Left cardiac atrium (tissue), 4 donors: Measurements from ENCODE around the gene CST3. TPM values are rescaled to one million over a fixed set of nuclear protein-coding genes. Genes with fewer than 3 reads are reported as not detected.
"Not testable (repeated sequence)": the region's sequence is repeated elsewhere in the genome, so short reads cannot be mapped to it uniquely, and the experiment has no call there.

Experiments
- ATAC-seq, 2 donors: fragments of 200-7000 bp; cut with Tn5 transposase; one replicate each; pipeline ENCODE4 v1.9.1; 2020; ENCODE audit warnings: mild to moderate bottlenecking in 2 of 2, moderate library complexity in 2 of 2
- DNase-seq: peaks from one replicate; pipeline ENCODE4 v3.0.0-alpha.2; 2020
- intact Hi-C, 2 donors: fragments of 100-400 bp; cut with DNase I; formaldehyde crosslinking; loops; one replicate each; pipeline versions ENCODE4 v1.14.1 to v1.15.1; 2022 to 2023
- long read RNA-seq: library from polyadenylated mRNA; unstranded; transcript quantifications from one replicate; pipeline ENCODE4 v2.0.0, GENCODE V29; 2021
- total RNA-seq, 2 donors: library from RNA; stranded (reverse); fragmentation: NEBNext Ultra II Directional; extraction: Animal tissue kit (Norgen Biotek cat#: 25700); gene quantifications; one replicate each; pipeline ENCODE4 v1.2.1, GENCODE V29; 2021
- donor health status: DM: no; HTN: yes; CAD: no.
- donor health status: DM: no; HTN: yes; CAD: no; lungs with severe emphysema.
- donor health status: DM: yes; HTN: yes; CAD: no.
- donor health status: Dilated cardiomyopathy.

Gene CST3
- 1,000 to 10,000 TPM in 1 of 2 donors, 100 to 1,000 TPM in 1; 940 to 1,205 TPM for total RNA-seq
- long read RNA-seq, transcript CST3-201 (3 exons, 873 nt), result major isoform, 136 of 142 reads
- long read RNA-seq, partial matches to known transcripts, result 3 of 142 reads
- long read RNA-seq, other reads (novel, unspliced or antisense), result 2 of 142 reads

- intact Hi-C loops, result loop anchor here in 1 of 2 donors (10.0 kb wide), 1 partner anchor 273 kb away; the partner anchor contains the start of gene GZF1
- DNase-seq (peak; percentile 94), ATAC-seq (peak; percentile 85 to 91)
Observed at GRCh38 chr20:23637282-23638221, at the start of gene CST3. TSS of gene CST3 (minus strand) at chr20:23637955. CDS start at chr20:23637862, 93 bp downstream.

DNA sequence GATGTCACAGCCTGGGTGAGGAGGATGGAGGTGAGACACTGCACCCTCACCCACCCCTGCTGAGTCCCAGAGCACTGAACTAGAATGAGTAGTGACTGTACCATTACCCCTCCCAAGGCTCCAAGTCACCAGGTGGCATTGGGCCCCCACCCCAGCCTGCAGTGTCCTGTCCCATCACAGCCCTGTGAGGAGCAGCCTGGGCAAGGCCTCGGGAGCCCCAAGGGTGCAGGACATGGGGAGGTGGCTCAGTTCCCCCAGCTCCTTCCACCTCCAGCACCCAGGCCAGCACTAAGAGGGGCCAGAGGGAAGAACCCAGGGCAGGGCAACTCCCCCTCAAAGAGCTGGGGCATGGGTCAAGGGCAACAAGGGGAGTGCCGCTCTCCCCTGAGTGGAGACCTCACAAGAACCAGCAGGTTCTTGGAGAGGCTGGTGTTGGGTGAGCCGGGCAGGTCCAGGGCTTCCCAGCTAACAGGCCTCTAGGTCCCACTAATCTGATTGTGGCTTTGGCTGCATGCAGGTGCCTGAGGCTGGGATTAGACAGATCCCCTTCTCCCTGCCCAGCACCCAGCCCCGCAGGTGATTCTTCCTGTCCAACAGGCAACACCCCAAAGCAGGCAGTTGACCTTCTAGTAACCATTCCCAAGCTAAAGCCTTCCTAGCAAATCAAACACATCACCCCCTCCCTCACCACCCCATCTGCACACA, 48.4 kb upstream of the CST3 start:
- ATAC-seq, result no peak
- intact Hi-C loops, result no loop called here
- DNase-seq, result no peak

DNA sequence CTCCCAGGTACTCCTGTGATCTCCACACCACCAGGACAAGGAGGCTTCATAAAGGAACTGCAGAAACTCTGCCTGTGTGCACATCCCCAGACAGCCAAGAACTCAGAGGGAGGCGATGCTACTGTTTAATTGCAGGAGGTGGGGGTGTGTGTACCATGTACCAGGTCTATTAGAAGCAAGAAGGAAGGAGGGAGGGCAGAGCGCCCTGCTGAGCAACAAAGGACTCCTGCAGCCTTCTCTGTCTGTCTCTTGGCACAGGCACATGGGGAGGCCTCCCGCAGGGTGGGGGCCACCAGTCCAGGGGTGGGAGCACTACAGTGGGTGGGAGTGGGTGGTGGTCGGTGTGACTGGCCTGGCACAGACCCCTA, 47.8 kb upstream of the CST3 start:
- intact Hi-C loops, DNase-seq, ATAC-seq: not testable (repeated sequence)

- intact Hi-C loops, result no loop called here
- no peak for DNase-seq
- no peak for ATAC-seq
Observed at GRCh38 chr20:23684261-23684660, 46.5 kb upstream of the CST3 start.

- intact Hi-C loops, result no loop called here
- DNase-seq (no peak), ATAC-seq (no peak)
Observed at GRCh38 chr20:23683807-23684206, 46.1 kb upstream of the CST3 start.

DNA sequence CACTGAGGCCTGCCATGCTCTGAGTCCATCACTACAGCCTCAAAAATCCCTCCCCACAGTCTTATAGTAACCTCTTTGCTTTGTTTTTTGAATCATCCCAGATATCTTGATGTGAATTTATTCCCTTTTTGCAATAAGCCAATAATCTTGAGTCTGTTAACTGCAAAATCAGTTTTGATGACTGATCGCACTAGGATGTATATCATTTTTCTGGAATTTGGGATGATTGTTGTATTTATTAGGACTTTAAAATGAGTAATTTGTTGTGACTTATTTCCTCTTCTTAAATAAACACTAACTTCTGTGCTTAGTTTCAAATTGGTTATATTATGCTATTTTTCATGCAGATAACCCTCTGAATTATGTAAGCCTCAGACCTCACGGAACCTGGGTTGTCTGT, 45.5 kb upstream of the CST3 start:
- DNase-seq, result no peak
- intact Hi-C loops, result no loop called here
- no peak for ATAC-seq

- intact Hi-C loops, result no loop called here
- DNase-seq (peak; percentile 50), ATAC-seq (peak; percentile 38 to 89)
Observed at GRCh38 chr20:23680146-23680545, 42.4 kb upstream of the CST3 start.

DNA sequence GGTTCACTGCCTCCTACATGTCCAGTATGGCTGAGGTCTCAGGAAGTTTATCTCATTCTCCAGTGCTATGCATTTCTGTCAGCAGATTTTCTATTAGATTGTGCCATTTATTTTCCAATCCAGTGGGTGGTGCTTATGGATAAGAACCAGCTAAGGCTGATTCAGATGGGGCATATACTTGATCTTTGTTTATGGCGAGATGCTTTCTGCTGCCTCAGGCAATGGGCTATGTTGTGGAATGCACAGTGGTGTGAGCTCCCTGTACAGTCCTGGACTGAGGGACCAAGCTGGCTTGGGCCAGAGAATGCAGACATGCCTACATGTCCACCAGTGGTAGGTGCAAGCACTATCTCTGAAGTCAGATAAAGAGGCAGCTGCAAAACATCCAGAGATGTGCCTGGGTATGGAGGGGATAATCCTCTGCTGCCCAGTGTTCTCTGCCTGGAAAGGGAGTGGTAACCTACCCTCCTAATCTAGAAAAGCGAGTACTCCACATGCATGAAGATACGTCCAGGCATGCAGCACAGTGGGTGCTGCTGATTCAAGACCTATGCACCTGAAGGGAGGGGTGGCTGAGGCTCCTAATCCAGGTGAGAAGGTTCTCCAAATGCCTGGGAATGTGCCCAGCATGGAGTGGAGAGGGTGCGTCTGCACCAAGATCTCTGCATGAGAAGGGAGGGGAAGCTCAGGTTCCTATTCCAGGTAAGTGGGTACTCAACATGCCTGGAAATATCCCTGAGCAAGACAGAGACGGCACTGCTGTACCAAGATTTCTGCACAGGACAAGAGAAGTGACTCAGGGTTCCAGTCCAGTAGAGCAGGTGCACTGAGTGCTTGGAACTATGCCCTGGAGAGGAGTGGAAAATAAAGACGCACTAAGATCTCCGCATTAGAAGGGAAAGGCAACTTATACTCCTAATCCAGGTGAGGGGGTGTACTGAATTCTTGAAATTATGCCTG, 41.7 kb upstream of the CST3 start:
- DNase-seq, result no peak
- intact Hi-C loops, result no loop called here
- no peak for ATAC-seq

GRCh38 chr20:23673209-23673608, 35.5 kb upstream of the CST3 start:
- ATAC-seq, result no peak
- no peak for DNase-seq
- intact Hi-C loops, result no loop called here

DNA sequence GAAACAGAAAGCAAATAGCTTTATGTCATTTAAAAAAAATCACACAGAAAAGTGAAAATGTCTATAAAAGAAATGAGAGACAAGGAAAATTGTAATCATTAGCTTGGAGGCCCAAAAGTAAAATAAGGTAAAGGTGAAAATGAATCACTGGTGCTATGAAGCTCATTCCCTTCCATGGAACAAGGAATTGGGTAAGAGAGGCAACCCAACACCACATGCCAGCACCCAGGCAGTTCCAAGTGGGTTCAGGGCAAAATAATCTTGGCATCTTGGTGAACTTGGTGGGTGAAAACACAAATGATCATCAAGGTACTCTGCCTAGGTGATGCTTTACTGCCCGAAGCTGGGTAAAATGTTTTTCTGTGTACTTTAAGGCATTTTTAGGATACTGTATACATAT, 34.4 kb upstream of the CST3 start:
- peak in 1 of 2 donors; percentile 44 for ATAC-seq
- no peak for DNase-seq
- intact Hi-C loops, result no loop called here

GRCh38 chr20:23671479-23671878, 33.7 kb upstream of the CST3 start:
- DNase-seq (no peak), ATAC-seq (no peak)
- intact Hi-C loops, result no loop called here

GRCh38 chr20:23670361-23670760, 32.6 kb upstream of the CST3 start:
- ATAC-seq (no peak), DNase-seq (no peak)
- intact Hi-C loops, result no loop called here

DNA sequence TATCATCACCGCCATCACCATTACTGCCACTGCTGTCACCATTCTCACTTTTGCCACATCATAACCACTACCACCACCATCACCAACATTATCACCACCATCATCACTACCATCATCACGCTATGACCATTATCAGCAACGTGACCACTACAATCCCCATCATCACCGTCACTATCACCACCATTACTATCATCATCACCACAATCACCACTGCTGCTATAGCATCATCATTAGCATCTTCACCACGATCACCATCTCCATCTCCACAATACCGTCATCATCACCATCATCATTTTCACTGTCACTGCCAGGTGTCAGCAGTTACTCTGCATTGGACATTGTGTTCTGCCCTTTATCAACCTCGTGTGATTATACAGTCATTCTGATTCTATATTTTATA, 32.1 kb upstream of the CST3 start:
- intact Hi-C loops, result no loop called here
- no peak for ATAC-seq

DNA sequence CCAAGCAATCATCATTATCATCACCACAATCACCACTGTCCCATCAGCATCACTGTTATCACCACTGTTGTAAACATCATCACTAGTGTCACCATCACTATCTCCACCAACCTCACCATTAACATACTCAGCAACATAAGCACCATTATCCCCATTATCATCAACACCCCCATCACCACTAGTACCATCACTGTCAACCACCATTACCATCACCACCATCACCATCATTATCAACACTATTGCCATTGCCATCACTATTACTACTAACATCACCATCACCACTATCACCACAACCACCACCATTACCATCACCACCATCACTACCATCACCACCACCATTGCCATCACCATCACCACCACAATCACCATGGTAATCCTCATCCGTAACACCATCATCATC, 31.6 kb upstream of the CST3 start:
- ATAC-seq, result no peak
- DNase-seq, result no peak
- intact Hi-C loops, result no loop called here

More for the DNA sequence above, 32.1 kb upstream of the CST3 start:
- no peak for DNase-seq

DNA sequence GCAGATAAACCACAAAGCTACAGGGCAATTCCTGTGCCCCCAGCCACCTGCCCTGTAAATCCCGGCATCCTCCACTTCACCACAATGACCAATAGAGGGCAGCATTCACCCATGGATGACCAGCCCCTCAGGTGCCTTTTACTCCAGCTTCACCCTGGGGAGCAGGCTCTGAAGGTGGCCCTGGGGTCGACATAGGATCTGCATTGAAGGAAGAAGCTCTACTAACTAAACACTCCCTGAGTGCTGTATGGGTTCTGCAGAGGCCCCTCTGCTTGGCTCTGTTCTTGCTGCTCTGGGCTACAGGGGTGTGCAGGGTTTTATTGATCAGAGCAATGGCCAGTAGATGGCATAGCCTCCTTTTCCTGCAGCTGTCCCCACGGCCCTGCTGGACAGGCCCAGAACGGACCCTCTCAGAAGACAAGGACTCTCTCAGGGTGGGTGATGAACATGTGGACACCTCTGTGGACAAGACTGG, 30.8 kb upstream of the CST3 start:
- no peak for DNase-seq

DNA sequence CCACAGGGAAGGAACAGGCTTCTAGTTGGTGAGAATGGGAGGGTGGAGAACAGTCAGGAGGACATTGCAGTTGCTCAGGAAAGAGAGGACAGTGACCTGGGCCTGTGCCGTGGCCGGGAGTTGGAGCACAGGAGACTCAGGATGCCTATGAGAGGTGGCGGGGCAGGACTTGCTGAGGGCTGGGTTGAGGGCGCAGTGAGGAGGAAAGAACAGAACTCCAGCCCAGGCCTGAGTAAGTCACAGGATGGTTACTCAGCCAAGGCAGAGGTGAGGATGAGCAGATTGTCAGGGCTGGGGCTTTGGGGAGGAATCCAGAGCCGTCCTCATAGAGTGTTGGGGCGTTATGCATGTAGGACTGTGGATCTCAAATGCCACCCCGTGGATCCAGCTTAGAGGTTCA, 29.9 kb upstream of the CST3 start:
- intact Hi-C loops, result no loop called here
- ATAC-seq, result no peak
- no peak for DNase-seq

More for the DNA sequence above, 30.8 kb upstream of the CST3 start:
- intact Hi-C loops, result no loop called here
- peak; percentile 78 to 84 for ATAC-seq

- DNase-seq (no peak), ATAC-seq (no peak)
- intact Hi-C loops, result no loop called here
Observed at GRCh38 chr20:23666698-23667097, 28.9 kb upstream of the CST3 start.

GRCh38 chr20:23666189-23666588, 28.4 kb upstream of the CST3 start:
- intact Hi-C loops, result no loop called here
- peak in 1 of 2 donors; percentile 29 for ATAC-seq
- no peak for DNase-seq

- intact Hi-C loops, result no loop called here
- ATAC-seq, result no peak
- no peak for DNase-seq
Observed at GRCh38 chr20:23664954-23665353, 27.2 kb upstream of the CST3 start.
